IMR-90 (cell line): ENCODE measurements around the gene GPR37. TPM values are rescaled to one million over a fixed set of nuclear protein-coding genes. Genes with fewer than 3 reads are reported as not detected.

Source experiments
- ATAC-seq: fragments of 200-7000 bp; cut with Tn5 transposase; 2 replicates; pipeline ENCODE4 v1.9.1; 2020; ENCODE audit warnings: low read depth, mild to moderate bottlenecking, moderate library complexity
- BruUV-seq: library from RNA; stranded (reverse); fragments of 400-500 nt; replicated peaks from 2 replicates; lab custom pipeline; 2021; lab: Mats Ljungman, UMichigan
- CTCF ChIA-PET: fragments of 300-600 bp; formaldehyde crosslinking; extraction: SDS; loops from one replicate; lab custom pipeline; 2021; ENCODE audit warnings: antibody characterized with exemption; lab: Yijun Ruan, JAX
- POLR2A ChIA-PET: fragments of 300-600 bp; sonication (Branson Sonifier 250); formaldehyde crosslinking; loops from one replicate; lab custom pipeline; 2022; ENCODE audit warnings: antibody characterized with exemption; ENCODE audit not compliant: unreplicated experiment; lab: Charles Lee
- DNase-seq: peaks from one replicate; pipeline ENCODE4 v3.0.0; 2013
- H2AFZ ChIP-seq: replicated peaks from 2 replicates; pipeline ENCODE3; 2013; ENCODE audit warnings: low read length, mild to moderate bottlenecking; ENCODE audit not compliant: poor library complexity
- H2AK5ac ChIP-seq: 2 replicates; pipeline ENCODE4 v1.6.1; 2013; ENCODE audit warnings: low read depth, low read length, inconsistent platforms
- H2AK9ac ChIP-seq: replicated peaks from 2 replicates; pipeline ENCODE3; 2013; ENCODE audit warnings: mild to moderate bottlenecking, low read depth, low read length, moderate library complexity; ENCODE audit not compliant: poor library complexity
- H2BK120ac ChIP-seq: 2 replicates; pipeline ENCODE4 v1.6.1; 2013; ENCODE audit warnings: low read depth, low read length, inconsistent platforms
- H2BK15ac ChIP-seq: 3 replicates; pipeline ENCODE4 v1.6.1; 2013; ENCODE audit warnings: low read depth, low read length, inconsistent platforms
- H2BK20ac ChIP-seq: 2 replicates; pipeline ENCODE4 v1.6.1; 2013; ENCODE audit warnings: low read depth, mild to moderate bottlenecking, inconsistent platforms, low read length, moderate library complexity
- H2BK5ac ChIP-seq: 2 replicates; pipeline ENCODE4 v1.6.1; 2013; ENCODE audit warnings: mild to moderate bottlenecking, low read depth, low read length, inconsistent platforms; ENCODE audit not compliant: poor library complexity, severe bottlenecking
- H3K14ac ChIP-seq: replicated peaks from 2 replicates; pipeline ENCODE4 v1.6.1; 2013; ENCODE audit warnings: low read depth, low read length, inconsistent platforms
- H3K18ac ChIP-seq: 2 replicates; pipeline ENCODE4 v1.6.1; 2013; ENCODE audit warnings: low read depth, low read length, control low read depth
- H3K23ac ChIP-seq: 2 replicates; pipeline ENCODE4 v1.6.1; 2013; ENCODE audit warnings: low read depth, low read length, inconsistent platforms
- H3K27ac ChIP-seq: 2 replicates; pipeline ENCODE4 v1.5.1; 2013; ENCODE audit warnings: mild to moderate bottlenecking, control low read depth, low read length; ENCODE audit not compliant: insufficient read depth
- H3K27me3 ChIP-seq: 2 replicates; pipeline ENCODE4 v1.6.1; 2013; ENCODE audit warnings: low read length; ENCODE audit not compliant: control insufficient read depth, insufficient read depth
- H3K36me3 ChIP-seq: 2 replicates; pipeline ENCODE4 v1.6.1; 2013; ENCODE audit warnings: low read length, mixed read lengths; ENCODE audit not compliant: control insufficient read depth, insufficient read depth
- H3K4ac ChIP-seq: 2 replicates; pipeline ENCODE4 v1.6.1; 2013; ENCODE audit warnings: low read depth, low read length, inconsistent platforms
- H3K4me1 ChIP-seq: 2 replicates; pipeline ENCODE4 v1.6.1; 2013; ENCODE audit warnings: low read length, mixed read lengths; ENCODE audit not compliant: control insufficient read depth, insufficient read depth
- H3K4me2 ChIP-seq: 2 replicates; pipeline ENCODE4 v1.6.1; 2013; ENCODE audit warnings: low read depth, mild to moderate bottlenecking, control low read depth, low read length, moderate library complexity
- H3K4me3 ChIP-seq: 2 replicates; pipeline ENCODE4 v1.5.1; 2013; ENCODE audit warnings: low read depth, mild to moderate bottlenecking, control low read depth, low read length, moderate library complexity; ENCODE audit not compliant: insufficient read depth
- H3K56ac ChIP-seq: 2 replicates; pipeline ENCODE4 v1.6.1; 2013; ENCODE audit warnings: low read length, inconsistent platforms; ENCODE audit not compliant: insufficient read depth; ENCODE audit errors: extremely low read depth
- H3K79me1 ChIP-seq, 2 experiments: 2 replicates each; pipeline ENCODE4 v1.6.1; 2013; ENCODE audit warnings: low read length in 2 of 2, inconsistent platforms in 1 of 2, low read depth in 1 of 2
- H3K9ac ChIP-seq: 2 replicates; pipeline ENCODE4 v1.6.1; 2013; ENCODE audit warnings: low read depth, low read length, control low read depth
- H3K9me1 ChIP-seq: 2 replicates; pipeline ENCODE4 v1.6.1; 2013; ENCODE audit warnings: low read length, inconsistent platforms; ENCODE audit not compliant: insufficient read depth
- H3K9me3 ChIP-seq: 2 replicates; pipeline ENCODE4 v1.6.1; 2013; ENCODE audit warnings: low read length; ENCODE audit not compliant: control insufficient read depth, insufficient read depth
- H4K20me1 ChIP-seq: 2 replicates; pipeline ENCODE4 v1.6.1; 2013; ENCODE audit warnings: low read length, inconsistent platforms; ENCODE audit not compliant: insufficient read depth
- H4K5ac ChIP-seq: 2 replicates; pipeline ENCODE4 v1.6.1; 2013; ENCODE audit warnings: mild to moderate bottlenecking, low read depth, low read length, control low read depth
- H4K8ac ChIP-seq, 2 experiments: 2 replicates each; pipeline ENCODE4 v1.6.1; 2013; ENCODE audit warnings: low read depth in 2 of 2, low read length in 2 of 2, control low read depth in 1 of 2, inconsistent platforms in 1 of 2
- H4K91ac ChIP-seq: 2 replicates; pipeline ENCODE4 v1.6.1; 2013; ENCODE audit warnings: low read depth, low read length, inconsistent platforms; ENCODE audit not compliant: insufficient read depth
- FOS ChIP-seq: fragments of 150-350 bp; IDR thresholded peaks from 2 replicates; pipeline ENCODE4 v1.6.1; 2016; ENCODE audit warnings: low read depth, low read length
- MAFK ChIP-seq: IDR thresholded peaks from 2 replicates; pipeline ENCODE4 v1.6.1; 2012; ENCODE audit warnings: low read depth, low read length, improper control_type of control experiment
- RAD21 ChIP-seq: IDR thresholded peaks from 2 replicates; pipeline ENCODE4 v1.6.1; 2012; ENCODE audit warnings: low read length, improper control_type of control experiment
- SMC3 ChIP-seq: fragments of 150-350 bp; IDR thresholded peaks from 2 replicates; pipeline ENCODE4 v1.6.1; 2016; ENCODE audit warnings: low read depth, mild to moderate bottlenecking, antibody characterized with exemption, low read length, moderate library complexity
- WGBS, 2 experiments: methylation state at CpG; one replicate each; pipeline versions ENCODE4 v1.1.5 to v1.1.7; 2013; ENCODE audit warnings: missing lambda C conversion rate in 2 of 2; ENCODE audit not compliant: insufficient read length in 1 of 2; ENCODE audit errors: extremely low coverage in 2 of 2; 5-methylcytosine and 5-hydroxymethylcytosine counted together
- dilution Hi-C: fragments of 300-500 bp; cut with HindIII; formaldehyde crosslinking; loops from one replicate; pipeline ENCODE4 v1.14.3; 2018; ENCODE audit warnings: low sequenced_read_pairs; ENCODE audit not compliant: unreplicated experiment
- in situ Hi-C: fragments of 300-500 bp; cut with MboI; formaldehyde crosslinking; loops from 3 replicates; pipeline ENCODE4 v1.14.3; 2019; ENCODE audit warnings: low sequenced_read_pairs, inconsistent platforms, mixed read lengths
- intact Hi-C: fragments of 100-400 bp; cut with micrococcal nuclease; formaldehyde crosslinking; loops from 2 replicates; pipeline ENCODE4 v1.10.0; 2022
- polyA plus RNA-seq, 3 experiments: library from polyadenylated mRNA; depleted of rRNA; stranded (reverse); fragments of >200 nt; gene quantifications; 2 replicates each; pipeline ENCODE4 v1.2.3, GENCODE V29; 2012; ENCODE audit warnings: low replicate concordance in 1 of 3
- total RNA-seq: library from RNA; depleted of rRNA; stranded (reverse); fragments of >200 nt; gene quantifications from 2 replicates; pipeline ENCODE4 v1.2.3, GENCODE V29; 2012

The GPR37 gene
- total and polyA plus RNA-seq, 2 of the 4 experiments (the other 2 are of a cell fraction): 4.6 to 9.3 TPM

GRCh38 chr7:124791426-124791825 is 25.8 kb upstream of the GPR37 start:
- Histone ChIP-seq H3K9me1 (no peaks in the 10 kb centered on the region), H3K4me3 (no peak overlapping the region), H3K4ac (no peak overlapping the region), H3K36me3 (no peaks in the 10 kb centered on the region), H3K9me3 (no peaks in the 10 kb centered on the region), H3K9ac (no peak overlapping the region), H4K8ac (no peak overlapping the region), H3K27ac (no peak overlapping the region), H2BK20ac (no peak overlapping the region; the same call in 1 of the 2 replicates), H3K4me1 (peaks cover 3% of the 10 kb centered on the region; the same call in 1 of the 2 replicates), H3K14ac (no peak overlapping the region), H2BK15ac (no peak overlapping the region), H3K23ac (no peak overlapping the region), H2BK5ac (no peak overlapping the region), H2AFZ (no peak overlapping the region), H4K91ac (no peak overlapping the region), H2AK5ac (no peak overlapping the region), H3K56ac (no peak overlapping the region), H3K27me3 (no peaks in the 10 kb centered on the region), H4K20me1 (no peaks in the 10 kb centered on the region), H2BK120ac (no peak overlapping the region; the same call in 1 of the 2 replicates), H2AK9ac (no peak overlapping the region), H4K5ac (no peak overlapping the region), H3K79me1 (no peaks in the 10 kb centered on the region), H3K4me2 (no peak overlapping the region), H3K18ac (no peak overlapping the region)
- CTCF ChIA-PET: no interaction called here
- ATAC-seq (no peak), DNase-seq (no peak)
- no TSS peak for BruUV-seq
- in situ Hi-C loops: no loop called here
- dilution Hi-C loops: no loop called here
- POLR2A ChIA-PET: no interaction called here
- intact Hi-C loops: loop anchor here (10.0 kb wide), 1 partner anchor 817 kb away; no protein-coding TSS in a partner anchor
- 94% methylated on average over 3 of the region's 4 CpGs; no CpG with 5 or more reads in 1 of the 2 experiments for WGBS, 2 experiments
- no peak for TF ChIP-seq RAD21
- no peak for TF ChIP-seq FOS
- TF ChIP-seq MAFK: no peak
- TF ChIP-seq SMC3: no peak
